GM19395 (cell line): ENCODE results near the gene NSUN7.
"Not testable (repeated sequence)": the region's sequence is repeated elsewhere in the genome, so short reads cannot be mapped to it uniquely, and the experiment has no call there.

Source experiments
- ATAC-seq: cut with Tn5 transposase; IDR thresholded peaks from one replicate; pipeline ENCODE4 v1.9.1; 2021; ENCODE audit warnings: mild to moderate bottlenecking, moderate library complexity; ENCODE audit not compliant: unreplicated experiment

NSUN7 gene, protein sequence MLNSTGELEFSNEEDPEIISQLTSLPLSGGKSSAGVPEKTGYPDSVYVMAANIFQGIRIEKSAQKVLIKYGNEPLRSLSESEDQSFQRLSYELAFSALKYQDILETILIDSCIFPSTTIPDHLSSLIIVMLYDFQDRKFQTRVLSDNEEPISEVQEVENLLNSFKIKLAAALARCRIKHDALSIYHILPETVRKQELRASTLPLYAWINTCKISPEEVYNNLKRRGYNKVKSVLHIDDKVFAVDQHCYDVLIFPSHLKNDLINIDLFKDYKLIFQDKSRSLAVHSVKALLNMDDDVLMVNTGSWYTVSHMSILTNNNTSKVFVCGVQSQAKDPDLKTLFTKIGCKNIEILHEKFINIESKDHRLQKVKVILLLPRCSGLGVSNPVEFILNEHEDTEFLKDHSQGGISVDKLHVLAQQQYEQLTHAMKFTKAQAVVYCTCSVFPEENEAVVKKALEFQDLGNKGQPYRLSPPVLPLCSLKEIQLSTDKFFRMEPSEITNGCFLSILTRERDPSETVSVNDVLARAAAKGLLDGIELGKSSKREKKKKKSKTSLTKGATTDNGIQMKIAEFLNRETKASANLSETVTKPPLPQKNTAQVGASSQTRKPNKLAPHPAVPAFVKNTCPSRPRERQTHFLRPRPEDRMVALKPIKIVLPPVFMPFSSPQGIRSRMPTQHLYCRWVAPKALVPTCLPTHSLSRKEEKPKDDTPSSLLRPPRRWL

DNA sequence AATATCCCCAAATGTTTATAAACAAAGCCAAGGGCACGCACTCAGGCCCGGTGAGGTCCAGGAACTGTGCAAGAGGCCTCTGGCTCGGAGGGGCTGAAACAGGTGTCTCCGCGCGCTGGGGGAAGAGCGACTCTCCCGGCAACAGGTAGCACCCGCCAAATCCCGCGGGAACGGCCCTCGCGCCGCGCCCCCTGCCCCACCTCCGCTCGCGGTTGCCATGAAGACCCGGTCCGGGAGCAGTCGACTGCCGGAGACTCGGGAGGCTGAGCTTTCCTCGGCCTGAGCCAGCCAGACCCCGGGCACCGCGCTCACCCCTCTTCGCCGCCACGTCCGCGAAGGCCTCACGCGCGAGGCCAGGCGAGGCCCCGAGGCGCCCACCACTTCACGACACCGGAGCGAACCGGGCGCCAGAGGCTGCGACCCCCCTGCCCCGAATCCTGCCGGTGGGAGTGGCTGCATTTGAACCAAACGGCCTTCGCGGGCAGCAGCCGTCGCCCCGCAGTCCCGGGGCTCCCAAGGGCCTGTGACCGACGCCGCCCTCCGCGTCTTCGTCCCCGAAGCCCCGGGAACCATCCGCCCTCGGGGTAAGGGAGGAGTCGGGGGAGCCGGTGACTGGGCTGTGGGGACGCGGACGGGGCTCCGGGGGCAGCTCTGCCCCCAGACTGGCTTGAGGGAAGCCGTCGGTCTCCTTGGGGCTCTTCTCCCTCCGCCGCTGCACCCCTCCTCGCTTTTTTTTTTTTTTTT is at the start of gene NSUN7:
Gene NSUN7, plus strand, starts transcription at position 239 of the 744 bp plus-strand sequence. CDS start 739 bp downstream, outside the sequence.
- peak; percentile 70 for ATAC-seq

- ATAC-seq, result no peak
Measured at GRCh38 chr4:40702137-40702799, 47.5 kb upstream of the NSUN7 start.

DNA sequence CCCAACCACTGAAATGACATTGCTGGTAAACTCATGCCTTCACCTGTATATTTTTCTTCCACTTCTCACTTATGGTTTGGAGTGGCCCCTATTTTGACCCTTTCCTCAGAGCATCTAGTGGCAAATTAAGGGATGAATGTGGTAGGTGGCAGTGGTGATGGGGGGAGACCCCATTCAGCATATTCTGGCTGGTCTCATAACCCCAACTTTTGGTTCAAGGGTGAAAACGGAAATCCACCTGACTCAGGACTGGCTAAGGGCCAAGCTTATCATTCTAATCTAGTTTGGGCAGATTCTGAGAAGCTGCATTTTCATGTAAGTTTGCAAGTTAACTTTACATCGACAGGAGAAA is 47.0 kb upstream of the NSUN7 start:
- no peak for ATAC-seq

DNA sequence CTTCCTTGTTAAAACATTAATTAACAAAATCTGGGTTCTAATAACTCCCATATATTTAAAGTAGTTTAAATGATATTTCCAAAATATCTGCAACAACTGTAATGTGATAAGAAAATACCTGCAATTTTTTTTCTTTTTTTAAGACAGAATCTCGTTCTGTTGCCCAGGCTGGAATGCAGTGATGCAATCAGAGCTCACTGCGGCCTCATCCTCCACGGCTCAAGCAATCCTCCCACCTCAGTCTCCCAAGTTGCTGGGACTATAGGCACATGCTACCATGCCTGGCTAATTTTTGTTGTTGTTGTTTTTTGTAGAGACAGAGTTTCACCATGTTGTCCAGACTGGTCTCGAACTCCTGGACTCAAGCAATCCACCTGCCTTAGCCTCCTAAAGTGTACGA is 45.7 kb upstream of the NSUN7 start:
- no peak for ATAC-seq

GRCh38 chr4:40710484-40711254 is 39.1 kb upstream of the NSUN7 start:
- no peak for ATAC-seq

GRCh38 chr4:40713001-40713400 is 36.8 kb upstream of the NSUN7 start:
- ATAC-seq, result not testable (repeated sequence)

- ATAC-seq, result no peak
Measured at GRCh38 chr4:40713798-40714197, 36.0 kb upstream of the NSUN7 start.

DNA sequence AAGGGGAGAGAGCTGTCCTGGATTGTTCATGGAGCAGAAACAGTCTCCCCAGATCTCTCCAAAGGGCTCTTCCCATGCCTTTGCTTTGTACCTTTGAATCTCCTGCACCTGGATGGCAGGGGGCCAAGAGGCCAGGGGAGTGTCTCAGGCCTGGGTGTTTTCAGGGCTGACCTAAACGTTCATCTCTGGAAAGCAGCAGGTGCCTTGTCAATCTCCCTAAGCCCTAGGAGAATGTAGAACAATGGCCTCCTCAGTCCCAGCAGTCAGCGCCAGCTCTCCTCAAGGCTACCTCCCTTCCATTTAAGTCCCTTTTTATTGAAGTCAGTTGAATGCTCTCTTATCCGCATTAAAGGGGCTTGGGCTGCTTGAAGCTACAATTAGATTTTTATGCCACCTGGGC is 31.2 kb upstream of the NSUN7 start:
- no peak for ATAC-seq

DNA sequence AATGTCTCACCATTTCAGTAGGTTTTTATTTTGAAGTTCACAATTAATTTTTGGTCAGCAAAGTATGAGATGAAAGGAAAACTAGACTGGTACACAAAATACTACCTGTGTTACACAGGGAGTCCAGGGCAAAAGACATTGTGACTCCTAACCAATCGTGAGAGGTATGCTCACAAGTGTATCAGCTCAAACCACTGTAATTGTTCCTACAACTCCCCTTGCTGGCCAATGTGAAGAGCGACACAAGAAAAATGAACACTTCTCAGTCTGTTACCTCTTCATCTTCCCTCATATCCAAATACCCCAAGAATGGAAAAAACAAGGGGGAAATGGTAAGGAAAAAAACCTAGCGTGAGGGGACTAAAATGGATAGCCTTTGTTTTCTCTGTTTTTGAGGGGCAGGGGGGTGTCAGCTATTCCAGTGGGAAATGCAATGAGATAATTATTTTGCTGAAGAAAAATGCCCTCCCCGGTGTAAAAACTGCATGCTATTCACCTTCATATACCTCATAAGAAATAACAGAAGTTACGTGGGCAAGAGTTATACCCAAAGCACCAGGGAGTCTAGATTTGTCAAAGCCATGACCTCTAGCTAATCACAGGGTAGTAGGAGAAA is 30.6 kb upstream of the NSUN7 start:
- no peak for ATAC-seq

GRCh38 chr4:40720351-40720750 is 29.4 kb upstream of the NSUN7 start:
- ATAC-seq, result no peak

DNA sequence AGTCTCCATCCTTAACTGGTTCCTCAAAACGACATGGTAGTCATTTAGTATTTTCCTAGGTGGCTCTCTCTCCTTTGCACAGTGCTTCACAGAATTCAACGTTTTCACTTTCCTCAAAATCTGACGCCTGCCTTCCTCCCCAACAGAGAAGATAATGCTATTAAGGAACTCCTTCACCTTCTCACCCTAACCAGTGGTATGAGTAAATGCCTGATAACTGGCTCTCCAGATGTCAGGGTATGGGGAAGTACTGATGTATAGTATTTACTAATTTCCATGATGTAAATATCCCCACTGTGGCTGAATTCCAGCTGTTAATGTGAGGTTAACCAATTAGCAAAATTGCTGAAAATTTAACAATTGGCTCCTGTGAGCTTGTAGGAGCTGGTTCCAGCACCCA is 28.8 kb upstream of the NSUN7 start:
- no peak for ATAC-seq

DNA sequence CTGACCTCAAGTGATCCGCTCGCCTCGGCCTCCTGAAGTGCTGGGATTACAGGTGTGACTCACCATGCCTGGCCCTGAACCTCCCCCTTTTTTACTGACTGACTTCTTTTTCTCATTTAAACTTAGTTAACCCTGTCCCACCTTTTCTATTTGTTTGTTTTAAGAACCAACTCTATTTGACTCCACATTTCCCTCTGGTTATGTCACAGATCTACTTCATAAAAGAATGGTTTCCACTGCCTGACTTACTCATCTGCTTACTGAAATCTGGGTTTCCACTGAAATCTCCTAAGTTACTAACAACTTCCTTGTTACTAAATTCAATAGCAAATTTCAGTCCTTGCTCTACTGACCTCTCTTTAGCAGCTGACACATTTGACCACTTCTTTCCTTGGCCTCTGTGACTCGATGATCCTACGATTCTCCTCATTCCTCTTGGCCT is 28.0 kb upstream of the NSUN7 start:
- ATAC-seq, result no peak

- ATAC-seq, result peak; percentile 88
Measured at GRCh38 chr4:40722576-40723161, 27.1 kb upstream of the NSUN7 start.

DNA sequence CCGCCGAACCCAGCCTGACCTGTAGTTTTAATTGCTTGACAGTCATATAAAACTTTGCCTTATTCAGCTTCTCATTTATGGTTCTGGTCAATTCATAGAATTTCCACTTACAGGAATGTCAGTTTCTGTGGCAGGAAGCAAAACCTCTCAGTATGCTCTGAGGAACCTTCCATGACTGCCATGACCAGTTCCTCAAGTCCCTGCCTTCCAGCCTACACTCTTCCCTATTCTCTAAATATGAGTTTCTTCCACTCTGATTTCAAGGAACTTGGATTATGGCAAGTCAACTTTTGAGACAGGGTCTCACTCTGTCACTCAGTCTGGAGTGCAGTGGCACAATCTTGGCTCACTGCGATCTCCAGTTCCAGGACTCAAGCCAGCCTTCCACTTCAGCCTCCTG is 26.0 kb upstream of the NSUN7 start:
- ATAC-seq, result no peak

GRCh38 chr4:40728333-40728732 is 21.4 kb upstream of the NSUN7 start:
- no peak for ATAC-seq

GRCh38 chr4:40729555-40729954 is 20.2 kb upstream of the NSUN7 start:
- no peak for ATAC-seq

DNA sequence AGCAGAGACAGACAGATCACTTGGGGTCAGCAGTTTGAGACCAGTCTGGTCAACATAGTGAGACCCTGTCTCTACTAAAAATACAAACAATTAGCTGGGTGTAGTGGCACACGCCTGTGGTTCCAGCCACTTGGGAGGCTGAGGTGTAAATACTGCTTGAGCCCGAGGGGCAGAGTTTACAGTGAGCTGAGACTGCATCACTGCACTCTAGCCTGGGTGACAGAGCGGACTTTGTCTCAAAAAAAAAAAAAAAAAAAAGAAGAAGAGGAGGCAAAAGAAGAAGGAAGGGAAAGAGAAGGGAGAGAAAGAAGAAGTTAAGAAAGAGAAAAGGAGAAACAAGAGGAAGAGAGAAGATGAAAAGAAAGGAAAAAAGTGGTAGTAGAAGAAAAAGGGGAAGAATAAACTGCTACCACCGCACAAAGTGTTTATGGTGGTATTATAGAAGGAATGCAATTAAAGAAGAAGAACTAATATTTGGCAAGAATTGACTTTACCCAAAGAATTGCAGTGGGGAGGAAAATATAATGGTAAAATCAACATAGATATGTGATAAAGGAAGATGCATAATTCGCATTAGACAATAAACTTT is 19.6 kb upstream of the NSUN7 start:
- no peak for ATAC-seq

DNA sequence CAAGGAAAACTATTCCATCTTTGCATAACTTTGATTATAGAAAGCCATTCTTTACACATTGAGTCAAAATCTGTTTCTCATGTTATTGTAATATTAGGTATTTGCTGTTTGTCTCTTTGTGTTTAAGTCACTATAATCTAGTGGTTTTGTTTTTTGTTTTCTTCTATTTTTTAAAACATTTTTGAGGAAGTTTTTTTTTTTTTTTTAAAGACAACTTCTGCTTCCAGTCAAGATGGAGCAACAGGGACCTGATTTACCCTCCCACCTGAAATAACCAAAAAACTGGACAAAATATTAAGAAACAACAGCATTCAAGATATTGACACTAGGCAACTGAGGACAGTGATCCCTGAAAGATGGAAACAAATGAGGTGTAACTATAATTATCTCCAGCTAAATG is 18.4 kb upstream of the NSUN7 start:
- ATAC-seq, result no peak

DNA sequence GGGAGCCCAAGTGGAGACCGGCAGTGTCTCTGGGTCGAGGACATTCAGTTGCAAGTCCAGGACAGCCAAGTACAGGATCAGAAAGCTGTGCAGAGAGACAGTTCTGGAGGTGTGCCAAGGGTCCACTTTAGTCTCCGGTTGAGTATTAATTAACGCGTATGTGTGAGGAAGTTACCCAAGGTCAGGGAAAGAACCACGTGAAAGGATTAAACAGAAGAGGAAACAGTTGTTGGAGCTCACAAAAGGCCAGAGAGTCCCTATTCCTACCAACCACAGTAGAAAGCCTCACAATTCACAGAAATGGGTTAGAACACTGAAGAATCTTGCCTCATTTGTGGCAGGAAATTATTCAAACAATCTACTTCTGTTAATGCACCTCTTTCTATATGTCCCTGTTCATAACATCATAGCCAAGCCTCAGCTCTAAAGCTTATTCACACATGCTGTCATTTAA is 17.9 kb upstream of the NSUN7 start:
- peak; percentile 62 for ATAC-seq
